ENCODE measurements around the gene MCM8.

Gene MCM8

DNA sequence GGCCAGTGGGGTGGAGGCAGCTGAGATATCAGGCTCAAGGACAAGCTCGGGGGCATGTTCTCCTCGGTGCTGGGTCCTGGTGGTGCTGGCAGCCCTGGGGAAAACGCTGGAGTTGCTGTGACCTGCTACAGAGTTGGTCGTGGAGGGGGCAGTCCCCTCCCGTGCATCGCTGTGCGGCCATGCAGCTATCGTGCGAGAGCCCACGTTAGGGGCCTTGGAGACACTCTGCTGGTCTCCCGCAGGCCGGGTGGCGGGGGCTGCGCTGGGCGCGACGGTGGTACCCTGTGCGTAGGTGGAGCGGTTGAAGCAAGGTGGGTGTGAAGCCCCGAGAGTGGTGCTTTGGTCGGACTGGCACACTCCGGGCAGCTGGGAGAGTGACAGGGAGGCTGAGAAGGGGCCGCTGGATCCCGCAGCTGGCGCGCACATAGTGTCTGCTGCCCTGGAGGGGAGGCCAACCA is 91.4 kb downstream of the MCM8 start:
- no peak for DNase-seq (ENCODE audit: low read depth in 2 of 2)

DNA sequence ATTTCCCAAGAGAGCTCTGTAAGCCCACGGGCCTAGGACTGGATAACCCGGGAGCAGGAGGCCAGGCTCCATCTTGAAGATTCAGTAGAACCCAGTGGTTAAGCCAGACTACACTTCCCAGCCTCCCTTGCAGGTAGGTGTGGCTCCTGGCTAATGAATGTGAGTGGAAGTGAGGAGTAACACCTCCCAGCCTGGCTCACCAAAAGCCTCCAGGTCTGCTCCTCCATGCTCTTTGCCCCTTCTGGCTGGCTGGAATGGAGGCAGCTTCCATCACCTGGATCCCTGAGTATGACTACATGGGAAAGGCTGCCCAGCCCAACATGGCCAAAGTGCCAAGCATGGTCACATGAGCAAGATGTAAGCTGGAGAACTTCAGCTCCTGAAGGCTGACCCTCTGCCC is 93.7 kb downstream of the MCM8 start:
- no peak for DNase-seq (ENCODE audit: low read depth in 2 of 2)

DNA sequence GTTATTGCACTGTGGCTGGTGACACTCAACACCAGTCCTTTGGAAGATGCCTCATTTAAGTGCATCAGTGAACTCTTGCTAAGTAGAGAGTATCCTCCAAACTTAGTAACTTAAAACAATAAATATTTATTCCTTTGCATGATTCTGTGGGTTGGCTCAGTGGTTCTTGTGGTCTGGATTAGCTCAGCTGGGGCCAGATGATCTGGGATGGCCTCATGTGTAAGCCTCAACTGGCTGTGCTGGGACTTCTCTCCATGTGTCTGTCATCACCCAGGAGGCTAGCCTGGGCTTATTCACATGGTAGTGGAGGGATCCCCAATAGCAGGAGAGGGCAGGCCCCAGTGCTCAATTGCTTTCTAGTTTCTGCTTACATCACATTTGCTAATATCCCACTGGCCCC is 95.1 kb downstream of the MCM8 start:
- no peak for DNase-seq (ENCODE audit: low read depth in 2 of 2)

DNA sequence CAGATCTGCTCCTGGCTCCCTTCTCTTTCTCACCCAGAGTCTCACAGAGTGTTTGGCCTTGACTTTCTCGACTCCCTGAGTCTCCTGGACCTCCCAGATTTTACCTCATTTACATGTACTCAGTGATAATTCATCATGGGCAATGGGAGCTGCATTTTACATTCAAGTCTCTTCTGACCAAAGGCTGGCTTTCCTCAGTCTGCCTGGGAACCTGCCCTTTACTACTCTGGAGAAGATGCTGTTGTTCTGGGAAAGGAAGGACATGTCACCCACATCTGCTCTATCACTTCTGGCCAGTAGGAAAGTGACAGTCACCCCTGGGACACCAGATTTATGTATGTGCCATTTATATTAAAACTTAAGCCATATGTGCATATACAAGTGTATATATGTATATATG is 96.0 kb downstream of the MCM8 start:
- DNase-seq (ENCODE audit: low read depth in 2 of 2), result no peak

DNA sequence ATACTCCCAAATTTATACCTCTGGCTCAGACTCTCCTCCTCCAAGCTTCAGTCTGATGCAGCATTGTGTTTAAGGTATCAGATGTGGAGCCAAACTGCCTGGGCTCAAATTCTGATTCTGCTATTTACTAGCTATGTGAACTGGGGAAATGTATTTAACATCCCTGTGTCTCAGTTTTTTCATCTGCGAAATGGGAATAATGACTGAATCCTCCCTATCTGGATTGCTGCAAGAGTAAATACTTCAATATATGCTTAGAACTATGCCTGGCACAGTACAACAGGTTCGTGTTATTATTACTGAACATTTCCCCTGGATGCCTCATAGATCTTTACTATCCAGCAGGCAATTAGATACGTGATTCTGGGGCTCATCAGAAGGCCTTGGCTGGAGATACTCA is 97.9 kb downstream of the MCM8 start:
- no peak for DNase-seq (ENCODE audit: low read depth in 2 of 2)

Measured in stimulated activated CD8-positive, alpha-beta memory T cell treated with anti-CD3 and anti-CD28 coated beads, Interleukin-2, amount 100 ng/mL, for 48 hours (primary cell).